HG03571 (cell line): Measurements from ENCODE around the gene AKR1C8.
"Not testable (repeated sequence)": the region's sequence is repeated elsewhere in the genome, so short reads cannot be mapped to it uniquely, and the experiment has no call there.

Source experiments
- ATAC-seq: cut with Tn5 transposase; IDR thresholded peaks from one replicate; pipeline ENCODE4 v1.9.1; 2021; ENCODE audit not compliant: unreplicated experiment

AKR1C8 gene

DNA sequence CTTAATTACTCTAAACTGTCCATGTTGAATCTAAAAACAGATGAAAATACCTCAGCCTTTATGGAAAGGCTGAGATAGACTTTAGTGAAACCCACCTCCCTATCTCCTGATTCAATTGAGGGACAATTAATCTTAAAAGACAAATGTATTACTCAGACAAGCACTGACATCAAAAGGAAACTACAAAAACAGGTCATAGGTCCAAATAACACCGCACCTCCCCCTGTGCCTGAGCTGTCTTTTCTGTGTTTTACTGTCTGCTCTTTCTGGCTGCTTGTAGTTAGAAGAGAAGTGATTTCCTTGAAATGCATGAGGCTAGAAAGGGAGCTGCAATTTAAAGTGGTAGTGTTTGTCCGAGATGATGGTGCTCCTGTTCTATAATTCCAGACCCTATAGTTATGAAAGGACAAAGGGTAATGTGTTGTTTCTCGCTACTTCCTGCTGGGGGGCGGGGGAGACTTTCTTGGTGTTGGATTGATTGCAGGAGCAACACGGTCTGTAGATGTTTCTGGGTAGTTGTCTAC is 16.0 kb downstream of the AKR1C8 start:
- ATAC-seq = no peak

- ATAC-seq = no peak
These were observed 19.2 kb downstream of the AKR1C8 start for GRCh38 chr10:5165738-5166137.

DNA sequence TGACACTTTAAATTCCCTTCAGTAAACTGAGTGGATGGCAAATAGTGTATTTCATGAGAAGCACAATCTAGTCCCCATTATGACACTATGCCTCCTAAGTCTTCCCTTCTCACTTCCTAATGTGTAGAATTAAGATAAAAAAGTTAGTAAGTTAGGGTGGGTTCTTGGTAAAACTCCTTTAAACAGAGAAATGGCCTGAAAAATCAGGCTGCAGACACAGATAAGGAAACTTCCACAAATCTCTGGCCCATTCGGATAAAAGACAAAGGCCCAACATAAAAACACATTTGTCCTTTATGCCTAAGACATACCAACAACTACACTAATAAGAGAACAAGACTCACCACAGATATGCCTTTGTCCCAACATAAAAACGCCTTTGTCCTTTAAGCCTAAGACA is 21.5 kb downstream of the AKR1C8 start:
- no peak for ATAC-seq

- no peak for ATAC-seq
These were observed 25.8 kb downstream of the AKR1C8 start for GRCh38 chr10:5159126-5159525.

- no peak for ATAC-seq
These were observed 27.4 kb downstream of the AKR1C8 start for GRCh38 chr10:5157501-5157900.

DNA sequence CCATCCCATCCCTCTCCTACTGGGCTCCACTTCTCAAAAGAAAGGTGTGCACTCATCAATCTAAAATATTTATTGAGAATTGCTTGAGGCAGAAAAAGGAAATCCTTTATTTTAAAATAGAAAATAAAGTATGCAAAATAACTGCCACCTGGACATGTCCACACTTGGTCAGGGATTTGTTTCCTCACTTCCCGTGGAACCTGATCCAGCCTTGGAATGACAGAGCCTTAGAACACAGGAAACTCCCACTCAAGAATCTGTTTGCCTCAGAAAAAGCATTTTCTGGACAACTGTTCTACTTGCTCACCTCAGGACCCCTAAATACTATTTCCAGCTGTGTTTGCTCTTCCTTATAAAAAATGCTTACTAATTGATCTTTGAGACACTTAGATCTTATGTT is 29.0 kb downstream of the AKR1C8 start:
- ATAC-seq = no peak

DNA sequence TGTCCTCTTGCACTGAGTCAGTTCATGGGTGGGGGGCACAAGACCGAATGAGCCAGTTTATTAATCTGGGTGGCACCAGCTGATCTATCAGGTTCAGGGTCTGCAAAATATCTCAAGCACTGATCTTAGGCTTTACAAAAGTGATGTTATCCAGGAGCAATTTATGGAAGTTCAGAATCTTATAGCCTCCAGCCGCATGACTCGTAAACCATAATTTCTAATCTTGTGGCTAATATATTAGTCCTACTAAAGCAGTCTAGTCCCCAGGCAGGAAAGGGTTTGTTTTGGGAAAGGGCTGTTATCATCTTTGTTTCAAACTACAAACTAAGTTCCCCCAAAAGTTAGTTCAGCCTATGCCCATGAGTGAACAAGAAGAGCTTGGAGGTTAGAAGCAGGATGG is 33.9 kb downstream of the AKR1C8 start:
- no peak for ATAC-seq

DNA sequence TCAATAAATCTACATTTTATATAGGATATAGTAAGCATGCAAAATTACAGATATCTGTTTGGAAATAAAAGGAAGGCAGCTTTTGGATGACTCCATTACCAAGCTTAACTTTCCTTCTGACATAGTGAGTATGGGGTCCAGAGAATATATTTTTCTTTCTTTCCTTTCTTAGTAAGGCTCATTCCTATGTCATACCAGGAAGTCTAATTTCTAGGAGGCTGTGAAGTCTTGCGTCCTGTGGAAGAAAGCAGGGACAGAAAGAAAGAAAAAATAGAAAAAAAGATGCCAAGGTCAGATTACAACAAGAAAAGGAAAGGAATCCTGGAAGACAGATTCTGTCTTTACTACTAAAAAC is 36.3 kb downstream of the AKR1C8 start:
- ATAC-seq = no peak

GRCh38 chr10:5147981-5148677 is 36.8 kb downstream of the AKR1C8 start:
- no peak for ATAC-seq

- no peak for ATAC-seq
These were observed 37.5 kb downstream of the AKR1C8 start for GRCh38 chr10:5147255-5147980.

- no peak for ATAC-seq
These were observed 38.1 kb downstream of the AKR1C8 start for GRCh38 chr10:5146920-5147254.

- no peak for ATAC-seq
These were observed 41.8 kb downstream of the AKR1C8 start for GRCh38 chr10:5143137-5143536.

DNA sequence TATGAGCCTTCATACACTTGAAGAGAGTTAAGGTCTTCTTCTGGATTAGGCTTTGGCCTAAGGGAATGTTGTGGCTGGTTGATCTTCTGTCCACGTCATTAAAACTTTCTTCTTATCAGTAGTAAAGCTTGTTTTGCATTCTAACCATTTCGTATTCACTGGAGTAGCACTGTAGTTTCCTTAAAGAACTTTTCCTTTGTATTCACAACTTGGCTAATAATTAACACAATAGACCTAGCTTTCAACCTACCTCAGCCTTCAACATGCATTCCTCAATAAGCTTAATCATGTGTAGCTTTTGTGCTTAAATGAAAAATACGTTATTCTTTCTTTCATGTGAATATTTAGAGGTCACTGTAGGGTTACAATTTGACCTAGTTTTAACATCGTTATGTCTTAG is 42.8 kb downstream of the AKR1C8 start:
- no peak for ATAC-seq

- ATAC-seq = not testable (repeated sequence)
These were observed 47.3 kb downstream of the AKR1C8 start for GRCh38 chr10:5137699-5138098.

DNA sequence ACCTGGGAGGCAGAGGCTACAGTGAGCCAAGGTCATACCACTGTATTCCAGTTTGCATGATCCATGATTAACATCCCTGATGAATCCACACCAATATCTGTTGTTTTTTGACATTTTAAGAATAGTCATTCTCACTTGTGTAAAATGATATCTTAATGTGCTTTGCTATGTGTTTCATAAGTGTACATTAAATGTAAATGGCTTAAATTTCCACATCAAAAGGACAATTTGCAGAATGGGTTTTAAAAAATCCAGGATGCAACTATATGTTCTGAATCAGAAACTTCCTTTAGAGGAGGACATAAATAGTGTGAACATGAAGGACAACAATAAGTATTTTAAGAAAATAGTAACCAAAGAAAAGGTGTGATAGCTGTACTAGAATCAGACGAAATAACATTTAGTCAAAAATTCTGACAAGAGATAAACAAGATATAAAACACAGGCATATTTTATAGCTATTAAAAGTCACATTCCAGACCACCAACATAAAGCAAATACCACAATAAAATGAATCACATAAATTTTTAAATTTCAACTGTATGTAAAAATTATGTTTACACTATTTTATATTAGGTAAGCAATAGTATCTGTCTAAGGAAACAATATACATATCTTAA is 48.4 kb downstream of the AKR1C8 start:
- no peak for ATAC-seq

- no peak for ATAC-seq
These were observed 49.4 kb downstream of the AKR1C8 start for GRCh38 chr10:5135581-5135980.

DNA sequence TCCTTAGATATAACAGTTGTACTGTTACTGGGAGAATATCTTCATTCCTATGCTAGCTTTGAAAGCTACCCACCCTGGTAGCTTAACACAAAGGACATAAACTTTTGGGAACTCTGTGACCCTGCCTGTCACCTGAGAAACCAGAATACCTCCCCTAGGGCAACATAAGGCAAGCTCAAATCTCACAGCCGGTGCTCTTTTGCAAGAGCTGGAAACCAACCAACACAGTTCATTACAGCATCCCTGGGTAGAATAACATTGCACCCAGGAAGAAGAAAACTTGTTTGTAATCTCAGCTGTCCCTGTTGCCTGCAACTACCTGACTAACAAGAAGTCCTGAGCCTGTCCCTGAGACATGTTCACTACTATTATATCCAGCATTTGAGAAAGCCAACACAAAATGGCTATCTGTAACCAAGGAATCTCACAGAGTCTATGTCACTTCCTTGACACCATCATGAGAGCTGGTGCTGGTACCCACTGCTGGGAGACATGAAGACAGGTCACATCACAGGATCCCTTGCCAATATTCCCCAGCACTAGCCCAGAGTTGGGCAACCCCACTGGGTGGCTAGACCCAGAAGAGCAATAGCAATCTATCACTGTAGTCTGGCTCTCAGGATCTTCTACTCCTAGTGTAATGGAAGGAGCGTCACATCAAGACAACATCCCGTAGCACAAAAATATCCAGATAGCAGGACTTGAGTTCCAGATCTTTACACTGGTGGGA is 59.5 kb downstream of the AKR1C8 start:
- no peak for ATAC-seq

- no peak for ATAC-seq
These were observed 61.1 kb downstream of the AKR1C8 start for GRCh38 chr10:5123886-5124285.

GRCh38 chr10:5119997-5120396 is 65.0 kb downstream of the AKR1C8 start:
- not testable (repeated sequence) for ATAC-seq

- no peak for ATAC-seq
These were observed 67.9 kb downstream of the AKR1C8 start for GRCh38 chr10:5117026-5117425.

- ATAC-seq = no peak
These were observed 68.3 kb downstream of the AKR1C8 start for GRCh38 chr10:5116621-5117020.

DNA sequence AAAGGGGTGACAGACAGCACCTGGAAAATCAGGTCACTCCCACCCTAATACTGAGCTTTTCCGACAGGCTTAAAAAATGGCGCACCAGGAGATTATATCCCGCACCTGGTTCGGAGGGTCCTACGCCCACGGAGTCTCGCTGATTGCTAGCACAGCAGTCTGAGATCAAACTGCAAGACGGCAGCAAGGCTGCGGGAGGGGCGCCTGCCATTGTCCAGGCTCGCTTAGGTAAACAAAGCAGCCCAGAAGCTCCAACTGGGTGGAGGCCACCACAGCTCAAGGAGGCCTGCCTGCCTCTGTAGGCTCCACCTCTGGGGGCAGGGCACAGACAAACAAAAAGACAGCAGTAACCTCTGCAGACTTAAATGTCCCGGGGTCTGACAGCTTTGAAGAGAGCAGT is 75.1 kb downstream of the AKR1C8 start:
- ATAC-seq = not testable (repeated sequence)
